Neural cell (in vitro differentiated cells): ENCODE data around the gene FAM200C. TPM values are rescaled to one million over a fixed set of nuclear protein-coding genes. Genes with fewer than 3 reads are reported as not detected.

Experiments
- H2AFZ ChIP-seq: fragments of 200-600, 300-800 bp; sonication (generic), shearing (Covaris generic); 2 replicates; pipeline ENCODE4 v1.6.0; 2014; ENCODE audit warnings: low read depth, mild to moderate bottlenecking, antibody characterized with exemption, low read length, moderate library complexity
- H3F3A ChIP-seq: fragments of 200-600 bp; shearing (Covaris generic); 2 replicates; pipeline ENCODE4 v1.6.1; 2016; ENCODE audit warnings: mild to moderate bottlenecking, moderate library complexity, mixed read lengths, antibody characterized with exemption, low read length; ENCODE audit not compliant: insufficient read depth, poor library complexity, severe bottlenecking
- H3K27ac ChIP-seq: fragments of 200-600, 300-800 bp; sonication (generic), shearing (Covaris generic); 2 replicates; pipeline ENCODE4 v1.5.1; 2014; ENCODE audit warnings: mild to moderate bottlenecking, low read length, moderate library complexity
- H3K27me3 ChIP-seq: fragments of 300-800, 200-600 bp; sonication (generic), shearing (Covaris generic); 2 replicates; pipeline ENCODE4 v1.6.0; 2014; ENCODE audit warnings: mild to moderate bottlenecking, low read depth, low read length, moderate library complexity; ENCODE audit not compliant: insufficient read depth
- H3K36me3 ChIP-seq: fragments of 300-800, 200-600 bp; sonication (generic), shearing (Covaris generic); 2 replicates; pipeline ENCODE4 v1.5.1; 2014; ENCODE audit warnings: mild to moderate bottlenecking, antibody characterized with exemption, low read length, moderate library complexity; ENCODE audit not compliant: insufficient read depth
- H3K4me2 ChIP-seq: fragments of 300-800, 200-600 bp; sonication (generic), shearing (Covaris generic); 2 replicates; pipeline ENCODE4 v1.6.0; 2014; ENCODE audit warnings: mild to moderate bottlenecking, low read length
- H3K4me3 ChIP-seq: fragments of 300-800, 200-600 bp; sonication (generic), shearing (Covaris generic); 2 replicates; pipeline ENCODE4 v1.5.1; 2014; ENCODE audit warnings: mild to moderate bottlenecking, low read length, moderate library complexity
- H3K79me2 ChIP-seq: fragments of 200-600 bp; shearing (Covaris generic); replicated peaks from 2 replicates; pipeline ENCODE4 v1.6.0; 2014; ENCODE audit warnings: mild to moderate bottlenecking, low read length, moderate library complexity; ENCODE audit not compliant: insufficient read depth
- H3K9ac ChIP-seq: fragments of 300-800, 200-600 bp; sonication (generic), shearing (Covaris generic); 2 replicates; pipeline ENCODE4 v1.6.1; 2016; ENCODE audit warnings: mild to moderate bottlenecking, low read length, mixed read lengths
- H3K9me2 ChIP-seq: fragments of 200-600 bp; shearing (Covaris generic); 2 replicates; pipeline ENCODE4 v1.6.1; 2016; ENCODE audit warnings: mild to moderate bottlenecking, low read length, mixed read lengths; ENCODE audit not compliant: insufficient read depth
- H3K9me3 ChIP-seq: fragments of 200-600, 300-800 bp; sonication (generic), shearing (Covaris generic); 2 replicates; pipeline ENCODE4 v1.6.1; 2016; ENCODE audit warnings: mild to moderate bottlenecking, mixed run types, low read length, moderate library complexity, mixed read lengths
- H4K20me1 ChIP-seq: fragments of 200-600 bp; shearing (Covaris generic); 2 replicates; pipeline ENCODE4 v1.6.1; 2016; ENCODE audit warnings: mild to moderate bottlenecking, mixed run types; ENCODE audit not compliant: insufficient read depth
- CTCF ChIP-seq: fragments of 450-650 bp; IDR thresholded peaks from 2 replicates; pipeline ENCODE4 v1.5.1; 2014; ENCODE audit warnings: antibody characterized with exemption, mild to moderate bottlenecking, moderate library complexity; ENCODE audit not compliant: poor library complexity, severe bottlenecking
- EP300 ChIP-seq: fragments of 450-650 bp; conservative IDR thresholded peaks from 2 replicates; pipeline ENCODE4 v1.6.1; 2014; ENCODE audit warnings: antibody characterized with exemption, mild to moderate bottlenecking, moderate library complexity; ENCODE audit not compliant: poor library complexity, severe bottlenecking
- EZH2 ChIP-seq: fragments of 200-600, 300-800 bp; shearing (Covaris generic), sonication (generic); IDR thresholded peaks from 2 replicates; pipeline ENCODE4 v1.6.1; 2014; ENCODE audit warnings: antibody characterized with exemption, low read length, borderline replicate concordance, mild to moderate bottlenecking; ENCODE audit not compliant: insufficient read depth, poor library complexity, severe bottlenecking
- MXI1 ChIP-seq: fragments of 450-650 bp; conservative IDR thresholded peaks from 2 replicates; pipeline ENCODE4 v1.6.1; 2014; ENCODE audit warnings: antibody characterized with exemption, mild to moderate bottlenecking; ENCODE audit not compliant: poor library complexity, severe bottlenecking
- POLR2AphosphoS5 ChIP-seq: IDR thresholded peaks from 2 replicates; pipeline ENCODE4 v1.6.1; 2012
- RAD21 ChIP-seq: fragments of 450-650 bp; conservative IDR thresholded peaks from 2 replicates; pipeline ENCODE4 v1.6.1; 2014; ENCODE audit warnings: antibody characterized with exemption, mild to moderate bottlenecking, moderate library complexity
- SMC3 ChIP-seq: fragments of 450-650 bp; conservative IDR thresholded peaks from 2 replicates; pipeline ENCODE4 v1.6.1; 2014; ENCODE audit warnings: antibody characterized with exemption, mild to moderate bottlenecking, moderate library complexity; ENCODE audit not compliant: poor library complexity
- TAF1 ChIP-seq: IDR thresholded peaks from 2 replicates; pipeline ENCODE4 v1.6.1; 2012; ENCODE audit warnings: low read depth
- polyA plus RNA-seq: library from polyadenylated mRNA; depleted of rRNA; stranded (reverse); fragments of >200 nt; gene quantifications from 2 replicates; pipeline ENCODE4 v1.2.3, GENCODE V29; 2014
- TF ChIP-seq, protein P1 (sequence below): IDR thresholded peaks from 2 replicates; pipeline ENCODE4 v1.6.1; 2012; ENCODE audit warnings: borderline replicate concordance

The FAM200C gene
- polyA plus RNA-seq, 1 donor from 2014 or later = 21.6 TPM

DNA sequence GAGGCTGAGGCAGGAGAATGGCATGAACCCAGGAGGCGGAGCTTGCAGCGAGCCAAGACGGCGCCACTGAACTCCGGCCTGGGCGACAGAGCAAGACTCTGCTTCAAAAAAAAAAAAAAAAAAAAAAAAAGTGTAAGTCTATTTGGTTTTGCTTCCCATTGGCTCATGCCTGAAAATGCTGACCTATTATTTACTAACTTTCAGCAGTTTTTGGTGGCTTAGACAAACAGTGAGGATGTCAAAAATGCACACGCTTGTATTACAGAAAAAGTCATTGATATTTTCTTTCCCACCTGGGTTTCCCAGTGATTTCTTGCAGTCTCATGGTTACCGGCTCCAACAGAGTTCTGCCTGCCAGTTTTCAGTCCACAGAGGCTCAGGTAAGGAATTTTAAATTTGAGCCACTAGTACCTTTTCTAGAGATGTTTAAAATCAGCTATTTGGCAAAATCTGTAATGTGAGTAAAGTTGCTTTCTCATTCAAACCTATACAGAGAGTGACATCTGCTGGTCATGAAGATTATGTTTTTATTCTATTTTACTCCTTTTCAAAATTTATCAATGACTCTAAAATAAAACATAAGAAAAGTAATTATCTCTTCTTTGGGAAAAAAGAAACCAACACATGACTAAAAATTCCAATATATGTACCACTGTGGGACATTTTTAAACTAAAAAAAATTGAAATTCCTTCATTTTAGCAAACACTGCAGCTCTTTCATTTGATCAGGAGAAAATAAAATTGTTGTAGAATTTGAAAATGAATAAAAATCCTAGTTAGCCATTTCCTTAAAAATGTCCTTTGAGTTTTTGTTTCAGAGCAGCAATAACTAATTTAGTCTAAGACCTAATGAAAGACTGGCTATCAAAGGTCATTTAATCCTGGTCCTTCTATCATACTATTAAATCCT lies 8.8 kb downstream of the FAM200C start:
- Histone ChIP-seq H3K9ac (no peak overlapping the region), H3K9me2 (no peaks in the 10 kb centered on the region), H3K4me3 (no peak overlapping the region), H4K20me1 (no peaks in the 10 kb centered on the region), H3K79me2 (peaks cover 3% of the 10 kb centered on the region), H2AFZ (no peak overlapping the region), H3K27ac (no peak overlapping the region), H3K27me3 (no peaks in the 10 kb centered on the region), H3F3A (no peaks in the 10 kb centered on the region), H3K36me3 (no peaks in the 10 kb centered on the region), H3K4me2 (no peak overlapping the region), H3K9me3 (peaks cover 5% of the 10 kb centered on the region)
- TF ChIP-seq MXI1 = no peak
- TF ChIP-seq POLR2AphosphoS5 = no peak
- TF ChIP-seq CTCF = peak; percentile 76
- TF ChIP-seq, protein P1, sequence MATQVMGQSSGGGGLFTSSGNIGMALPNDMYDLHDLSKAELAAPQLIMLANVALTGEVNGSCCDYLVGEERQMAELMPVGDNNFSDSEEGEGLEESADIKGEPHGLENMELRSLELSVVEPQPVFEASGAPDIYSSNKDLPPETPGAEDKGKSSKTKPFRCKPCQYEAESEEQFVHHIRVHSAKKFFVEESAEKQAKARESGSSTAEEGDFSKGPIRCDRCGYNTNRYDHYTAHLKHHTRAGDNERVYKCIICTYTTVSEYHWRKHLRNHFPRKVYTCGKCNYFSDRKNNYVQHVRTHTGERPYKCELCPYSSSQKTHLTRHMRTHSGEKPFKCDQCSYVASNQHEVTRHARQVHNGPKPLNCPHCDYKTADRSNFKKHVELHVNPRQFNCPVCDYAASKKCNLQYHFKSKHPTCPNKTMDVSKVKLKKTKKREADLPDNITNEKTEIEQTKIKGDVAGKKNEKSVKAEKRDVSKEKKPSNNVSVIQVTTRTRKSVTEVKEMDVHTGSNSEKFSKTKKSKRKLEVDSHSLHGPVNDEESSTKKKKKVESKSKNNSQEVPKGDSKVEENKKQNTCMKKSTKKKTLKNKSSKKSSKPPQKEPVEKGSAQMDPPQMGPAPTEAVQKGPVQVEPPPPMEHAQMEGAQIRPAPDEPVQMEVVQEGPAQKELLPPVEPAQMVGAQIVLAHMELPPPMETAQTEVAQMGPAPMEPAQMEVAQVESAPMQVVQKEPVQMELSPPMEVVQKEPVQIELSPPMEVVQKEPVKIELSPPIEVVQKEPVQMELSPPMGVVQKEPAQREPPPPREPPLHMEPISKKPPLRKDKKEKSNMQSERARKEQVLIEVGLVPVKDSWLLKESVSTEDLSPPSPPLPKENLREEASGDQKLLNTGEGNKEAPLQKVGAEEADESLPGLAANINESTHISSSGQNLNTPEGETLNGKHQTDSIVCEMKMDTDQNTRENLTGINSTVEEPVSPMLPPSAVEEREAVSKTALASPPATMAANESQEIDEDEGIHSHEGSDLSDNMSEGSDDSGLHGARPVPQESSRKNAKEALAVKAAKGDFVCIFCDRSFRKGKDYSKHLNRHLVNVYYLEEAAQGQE = no peak
- TF ChIP-seq EZH2 = no peak
- no peak for TF ChIP-seq EP300
- TF ChIP-seq SMC3 = peak; percentile 81
- no peak for TF ChIP-seq TAF1
- TF ChIP-seq RAD21 = peak; percentile 76

- Histone ChIP-seq H4K20me1 (no peaks in the 10 kb centered on the region), H3K9ac (no peak overlapping the region), H3K4me2 (no peak overlapping the region), H3K36me3 (no peaks in the 10 kb centered on the region), H3K27ac (no peak overlapping the region), H3K9me3 (peaks cover 5% of the 10 kb centered on the region), H3K4me3 (no peak overlapping the region), H2AFZ (no peak overlapping the region), H3K79me2 (peaks cover 3% of the 10 kb centered on the region), H3K27me3 (no peaks in the 10 kb centered on the region), H3F3A (no peaks in the 10 kb centered on the region), H3K9me2 (no peaks in the 10 kb centered on the region)
- no peak for TF ChIP-seq SMC3
Observed at GRCh38 chr5:160387445-160387844, 12.4 kb downstream of the FAM200C start.
